HG03521 (cell line): ENCODE measurements around the gene LDLRAD4.
"Not testable (repeated sequence)": the region's sequence is repeated elsewhere in the genome, so short reads cannot be mapped to it uniquely, and the experiment has no call there.

ENCODE experiments used
- ATAC-seq: cut with Tn5 transposase; IDR thresholded peaks from one replicate; pipeline ENCODE4 v1.9.1; 2021; ENCODE audit warnings: mild to moderate bottlenecking, moderate library complexity; ENCODE audit not compliant: unreplicated experiment

The LDLRAD4 gene

DNA sequence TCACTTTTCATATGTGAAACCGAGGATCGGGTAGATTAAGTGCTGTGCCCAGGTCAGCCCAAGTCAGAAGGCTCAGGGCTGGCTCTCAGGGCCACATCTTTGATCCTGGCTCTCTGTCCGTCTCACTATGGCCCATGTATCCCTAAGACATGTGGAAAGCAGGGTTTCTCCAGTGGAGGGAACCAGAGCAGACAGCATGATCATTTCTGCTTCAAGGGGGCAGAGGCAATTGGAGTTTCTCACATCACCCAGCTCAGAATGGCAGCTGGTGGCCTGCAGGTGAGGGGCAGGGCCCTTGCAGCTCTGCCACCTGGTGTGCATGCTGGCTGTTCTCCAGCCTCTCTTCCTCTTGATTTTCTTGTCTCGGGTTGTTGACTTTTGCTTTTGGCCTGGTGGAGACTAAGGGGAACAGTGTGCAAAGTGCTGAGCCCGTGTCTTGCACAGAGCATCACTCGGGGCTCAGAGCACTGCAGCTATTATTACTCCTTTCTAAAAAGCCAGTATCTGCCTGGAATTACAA lies 27.0 kb downstream of the LDLRAD4 start:
- no peak for ATAC-seq

DNA sequence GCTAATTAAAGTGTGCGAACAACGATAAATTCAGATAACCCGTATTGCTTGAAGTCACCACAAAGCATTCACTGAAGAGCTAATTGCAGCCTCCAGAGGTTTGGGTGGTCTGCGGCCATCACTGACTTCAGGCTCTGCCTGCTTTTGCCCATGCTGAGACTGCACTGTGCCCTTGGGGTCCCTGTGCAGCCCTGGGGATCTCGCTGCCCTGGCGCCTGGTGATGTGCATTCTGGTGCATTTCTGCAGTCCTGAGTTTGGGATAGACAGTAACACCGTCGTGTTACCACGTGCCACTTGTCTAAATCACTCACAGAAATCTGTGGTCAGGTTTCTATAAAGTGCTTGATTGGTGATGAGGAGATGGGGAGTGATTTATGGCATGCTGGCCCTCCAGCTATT lies 27.6 kb downstream of the LDLRAD4 start:
- ATAC-seq = no peak

DNA sequence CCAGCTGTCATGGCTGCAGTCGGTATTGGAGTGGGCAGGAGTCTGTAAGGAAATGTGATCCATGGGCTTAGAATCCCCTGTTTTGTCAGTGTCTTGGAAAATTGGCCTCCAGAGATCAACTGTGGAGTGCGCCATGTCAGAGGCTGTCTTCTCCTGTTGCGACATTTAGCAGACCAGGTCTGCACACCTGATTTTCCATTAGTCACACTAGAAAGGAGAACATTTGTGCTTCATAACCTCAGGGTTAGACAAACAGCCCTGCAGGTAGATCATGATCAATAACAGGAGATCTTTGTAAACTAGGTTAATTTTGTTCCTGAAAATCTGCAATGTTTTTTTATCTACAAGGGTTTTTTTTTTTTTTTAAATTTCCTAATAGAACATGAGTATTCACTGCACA lies 28.0 kb downstream of the LDLRAD4 start:
- no peak for ATAC-seq

DNA sequence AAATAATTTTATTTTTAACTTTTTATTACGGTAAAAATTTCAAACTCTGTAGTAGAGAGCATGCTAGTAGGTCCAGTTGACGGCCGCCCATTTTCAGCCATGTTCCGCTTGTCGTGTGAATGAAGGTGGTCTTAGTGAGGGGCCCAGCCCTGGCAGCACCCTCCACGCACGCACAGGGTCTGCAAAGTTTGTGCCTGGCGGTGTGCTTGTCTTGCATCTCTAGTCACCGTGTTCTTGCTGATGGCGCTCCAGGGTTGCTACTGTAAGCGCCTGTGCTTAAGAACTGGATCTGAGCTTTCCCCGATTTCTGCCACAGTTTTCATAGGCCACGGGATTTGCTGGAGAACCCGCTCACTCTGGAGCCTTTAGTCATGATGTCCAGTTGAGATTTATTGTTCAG lies 28.9 kb downstream of the LDLRAD4 start:
- no peak for ATAC-seq

DNA sequence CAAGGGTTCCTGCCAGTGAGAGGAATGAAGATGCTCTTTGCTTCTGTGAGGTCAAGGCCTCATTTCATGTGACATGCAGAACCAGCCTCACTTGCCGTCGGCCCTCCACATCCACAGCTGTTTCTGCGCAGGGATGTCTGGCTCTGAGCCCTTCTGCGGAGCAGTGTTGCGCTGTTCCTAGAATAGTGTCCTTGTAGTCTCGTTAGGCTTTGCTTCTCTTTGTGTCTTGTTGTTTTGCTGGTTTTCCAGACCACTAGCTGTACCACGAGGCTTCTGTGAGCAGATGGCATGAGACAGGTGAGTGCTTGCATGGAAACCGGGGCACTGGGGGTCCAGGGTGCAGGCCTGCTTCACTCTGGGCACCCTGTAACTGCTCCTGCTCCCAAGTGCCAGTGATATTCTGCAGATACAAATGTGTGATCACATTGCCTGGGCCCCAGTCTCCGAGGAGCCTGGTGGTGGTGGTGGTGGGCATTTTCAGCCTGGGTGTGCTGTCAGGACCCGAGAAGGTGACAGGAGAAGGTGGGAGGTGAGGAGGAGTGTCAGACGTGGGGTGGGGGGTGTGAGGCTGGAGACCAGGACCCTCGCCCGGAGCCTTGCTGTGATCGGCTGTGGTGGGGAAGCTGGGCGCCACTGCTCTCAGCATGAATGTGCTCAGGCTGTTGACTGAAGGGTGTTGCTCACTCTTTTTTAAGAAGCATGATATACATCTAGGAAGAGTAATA lies 34.3 kb downstream of the LDLRAD4 start:
- ATAC-seq = no peak

DNA sequence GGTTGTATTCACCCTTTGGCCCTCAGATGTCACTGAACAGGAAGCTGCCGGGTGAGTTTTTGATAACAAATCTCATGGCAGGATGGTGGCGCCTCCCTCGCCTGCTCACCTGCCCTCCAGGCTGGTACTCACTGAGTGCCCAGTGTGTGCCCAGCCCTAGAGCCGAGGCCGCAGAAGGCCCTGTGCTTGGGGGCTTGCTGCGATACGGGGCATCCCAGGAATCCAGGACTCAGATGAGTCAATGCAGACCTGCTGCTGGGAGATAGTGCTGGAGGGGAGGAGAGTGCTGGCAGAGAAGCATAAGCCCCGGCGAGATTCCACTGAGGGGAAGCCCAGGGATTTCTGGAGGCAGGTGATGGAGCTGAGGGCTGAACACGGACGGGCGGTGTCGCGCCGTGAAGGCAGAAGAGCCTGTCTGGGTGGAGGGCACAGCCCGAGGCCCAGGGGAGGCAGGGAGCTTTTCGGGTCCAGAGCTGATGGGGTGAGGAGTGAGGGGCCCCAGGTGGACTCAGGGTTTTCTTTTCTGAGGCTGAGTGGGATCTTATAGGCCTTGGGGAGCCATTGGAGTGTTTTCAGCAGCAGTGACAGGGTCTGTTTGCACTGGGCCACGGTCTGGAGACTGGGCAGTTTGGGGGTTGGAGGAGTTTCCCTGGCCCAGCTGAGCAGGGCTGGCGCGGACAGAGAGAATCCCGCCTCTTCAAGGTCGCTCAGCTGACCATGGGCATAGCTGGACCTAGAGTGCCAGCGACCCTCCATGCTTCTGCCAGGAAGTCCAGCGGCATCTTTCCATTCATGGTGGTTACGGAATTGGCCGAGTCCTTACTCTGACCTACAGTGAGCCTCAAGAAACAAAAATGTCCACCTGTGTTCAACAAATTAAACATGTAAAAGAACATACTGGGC lies 35.5 kb downstream of the LDLRAD4 start:
- no peak for ATAC-seq

DNA sequence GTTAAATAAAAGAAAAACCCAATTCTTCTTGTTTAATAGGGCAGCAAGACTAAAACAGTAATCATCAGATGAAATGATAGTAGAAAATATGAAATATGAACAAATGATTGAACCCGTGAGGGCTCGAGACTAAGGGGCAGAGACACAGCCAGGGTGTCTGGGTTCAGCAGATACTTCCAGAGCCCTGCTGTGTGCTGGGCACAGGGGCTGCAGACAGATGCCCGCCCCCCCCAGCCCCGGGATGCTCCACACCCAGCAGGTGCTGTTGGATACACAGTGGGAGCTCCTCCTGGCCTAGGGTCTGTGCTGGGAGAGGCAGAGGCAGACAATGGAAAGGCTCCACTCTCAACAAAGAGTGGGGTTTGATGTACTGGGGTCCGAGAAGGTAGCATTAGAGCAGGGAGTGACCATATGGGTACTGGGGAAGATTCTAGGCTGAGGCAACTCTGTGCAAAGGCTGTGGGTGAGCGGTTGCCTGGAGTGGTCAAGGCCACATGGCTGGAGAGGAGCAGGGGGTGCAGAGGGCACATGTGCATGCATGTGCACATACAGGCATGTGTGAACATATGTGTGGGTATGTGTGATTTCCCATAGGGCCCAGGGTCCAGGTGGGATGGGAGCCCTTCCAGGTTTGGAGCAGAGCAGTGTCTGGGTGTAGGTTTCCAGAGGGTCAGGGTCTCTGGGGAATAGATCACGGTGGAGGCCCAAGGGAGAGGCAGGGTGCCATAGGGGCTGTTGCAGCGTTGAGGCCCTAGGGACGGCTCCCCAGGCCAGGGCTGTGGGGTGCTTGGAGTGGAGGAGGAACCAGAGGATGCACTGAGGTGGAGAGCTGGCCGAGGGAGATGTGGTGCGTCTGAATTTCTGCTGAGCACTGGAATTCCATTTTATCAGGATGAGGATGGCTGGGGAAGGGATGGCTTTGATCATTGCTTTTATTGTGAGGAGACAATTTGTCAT lies 36.7 kb downstream of the LDLRAD4 start:
- no peak for ATAC-seq

DNA sequence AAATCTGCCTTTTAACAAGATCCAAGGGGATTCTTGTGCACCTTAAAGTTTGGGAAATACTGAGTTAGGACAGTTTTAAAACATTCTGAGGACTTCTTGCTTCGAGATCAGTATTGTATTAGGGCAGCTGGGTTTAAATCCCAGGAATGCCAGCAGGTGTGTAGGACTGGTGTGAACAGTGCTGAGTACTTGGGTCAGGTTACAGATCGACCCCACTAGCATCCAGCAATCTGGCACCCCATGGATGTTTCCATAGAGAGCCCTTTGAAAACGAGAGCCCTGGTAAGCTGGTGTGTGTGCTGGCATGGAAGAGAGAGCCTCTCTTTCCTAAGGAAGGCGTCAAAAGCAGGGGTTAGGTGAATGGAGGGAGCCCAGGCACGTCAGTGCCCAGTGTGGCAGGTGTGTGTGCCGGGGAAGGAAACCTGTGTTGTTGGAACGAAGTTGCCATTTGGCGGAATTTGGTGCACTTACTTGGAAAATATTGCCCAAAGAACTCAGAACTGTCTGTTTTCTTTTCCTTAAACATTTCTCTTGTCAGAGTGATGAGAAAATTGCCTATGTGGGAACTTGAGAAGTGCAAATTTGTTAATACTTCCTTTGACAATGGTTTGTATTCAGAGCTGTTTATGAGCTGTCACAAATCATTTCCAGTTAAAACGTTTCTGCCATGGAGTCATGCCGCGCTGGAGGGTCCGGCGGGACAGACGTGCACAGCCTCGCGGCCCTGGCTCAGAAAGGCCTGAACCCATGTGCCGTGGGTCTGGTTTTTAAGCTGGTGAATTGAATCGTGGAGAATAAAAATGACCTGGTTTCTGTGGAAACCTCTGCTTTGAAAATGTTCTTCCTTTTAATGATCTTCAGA lies 38.1 kb downstream of the LDLRAD4 start:
- no peak for ATAC-seq

DNA sequence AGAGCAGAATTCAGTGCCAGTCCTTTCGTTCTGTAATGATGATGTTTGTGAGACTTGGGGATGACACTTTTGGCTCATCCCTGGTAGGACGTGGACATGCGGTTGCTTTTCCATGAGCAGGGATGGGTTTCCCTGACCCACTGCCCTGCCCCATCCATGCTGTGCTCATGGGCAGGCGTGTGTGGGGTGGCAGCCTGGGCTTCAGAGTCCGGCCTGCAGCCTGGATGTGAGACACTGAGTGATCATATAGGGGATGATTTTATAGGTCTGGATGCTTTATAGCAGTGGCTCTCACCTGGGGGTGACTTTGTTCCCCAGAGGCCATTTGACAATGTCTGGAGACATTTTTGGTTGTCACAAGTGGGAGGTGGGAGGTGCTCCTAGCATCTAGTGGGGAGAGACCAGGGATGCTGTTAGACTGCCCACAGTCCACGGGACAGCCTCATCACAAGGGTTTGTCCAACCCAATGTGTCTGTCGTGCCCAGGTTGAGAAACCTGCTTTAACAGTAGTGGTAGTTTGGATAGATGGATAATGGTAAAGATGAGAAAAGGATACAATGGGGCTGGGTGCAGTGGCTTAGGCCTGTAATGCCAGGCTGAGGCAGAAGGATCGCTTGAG lies 38.9 kb downstream of the LDLRAD4 start:
- ATAC-seq = no peak

DNA sequence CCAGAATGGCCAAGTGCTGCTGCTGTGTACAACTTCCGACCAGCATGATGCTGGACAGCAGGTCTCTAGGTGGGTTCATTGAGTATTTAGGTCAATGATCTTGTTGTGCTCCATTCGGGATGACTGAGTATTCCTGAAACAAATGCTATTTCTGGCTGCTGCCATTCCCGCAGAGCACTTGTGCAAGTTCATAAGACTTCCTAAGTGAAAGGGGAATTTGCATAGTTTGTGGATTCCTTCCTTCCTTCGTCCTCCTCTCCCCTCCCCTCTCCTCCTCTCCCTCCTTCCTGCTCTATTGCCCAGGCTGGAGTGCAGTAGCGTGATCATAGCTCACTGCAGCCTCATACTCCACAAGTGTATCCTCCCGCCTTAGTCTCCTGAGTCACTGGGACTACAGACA lies 40.4 kb downstream of the LDLRAD4 start:
- no peak for ATAC-seq

DNA sequence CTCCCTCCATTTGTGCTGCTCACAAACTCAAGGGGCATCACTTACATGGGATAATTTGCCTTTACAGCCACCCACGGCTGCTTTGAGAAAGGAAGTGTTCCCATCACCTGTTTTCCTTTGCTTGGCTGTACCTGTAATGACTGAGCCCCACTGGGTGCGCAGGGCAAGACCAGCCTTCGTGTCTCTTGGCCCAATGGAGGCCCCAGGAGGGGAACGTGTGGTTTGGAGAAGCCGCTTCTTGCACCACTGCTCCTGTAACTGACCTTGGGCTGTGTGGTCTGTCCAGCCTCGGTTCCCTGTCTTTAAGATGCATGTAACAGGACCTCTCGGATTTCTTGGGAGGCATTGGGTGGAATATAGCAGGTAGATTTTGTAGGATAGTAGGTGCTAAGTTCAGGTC lies 41.1 kb downstream of the LDLRAD4 start:
- no peak for ATAC-seq

DNA sequence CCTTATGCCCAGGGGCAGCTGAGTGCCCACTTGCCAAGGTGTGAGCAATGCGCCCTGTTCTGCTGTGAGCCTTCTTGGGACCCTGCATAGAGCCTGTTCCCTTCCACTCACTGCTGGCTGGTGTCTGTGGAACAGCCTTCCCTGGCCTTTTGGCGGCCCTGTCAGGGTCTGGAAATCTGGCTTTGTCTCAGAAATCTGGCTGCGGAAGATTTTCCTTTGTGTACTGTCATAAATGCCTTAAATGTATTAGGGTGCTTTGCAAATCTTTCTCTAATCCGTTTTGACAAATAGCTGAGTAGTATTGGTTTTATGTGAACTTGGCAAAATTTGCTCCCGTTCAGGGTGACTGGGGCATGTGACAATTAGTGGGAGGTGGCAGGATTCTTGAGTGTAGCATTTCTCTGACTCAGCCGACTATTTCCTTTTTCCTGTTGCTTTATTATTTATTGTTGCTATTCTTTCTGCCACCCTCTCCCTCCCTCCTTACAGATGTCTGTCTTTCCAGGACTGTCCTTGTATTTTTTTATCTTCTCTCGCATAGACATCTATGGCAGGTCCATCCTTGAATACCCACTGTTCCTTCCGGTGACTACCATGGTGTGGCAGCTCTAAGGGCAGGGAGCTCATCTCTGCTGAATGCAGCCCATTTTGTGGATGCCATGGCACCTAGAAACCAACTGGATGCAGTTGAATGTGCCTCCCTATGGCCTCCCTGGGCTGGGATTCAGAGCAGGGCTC lies 41.8 kb downstream of the LDLRAD4 start:
- ATAC-seq = no peak

DNA sequence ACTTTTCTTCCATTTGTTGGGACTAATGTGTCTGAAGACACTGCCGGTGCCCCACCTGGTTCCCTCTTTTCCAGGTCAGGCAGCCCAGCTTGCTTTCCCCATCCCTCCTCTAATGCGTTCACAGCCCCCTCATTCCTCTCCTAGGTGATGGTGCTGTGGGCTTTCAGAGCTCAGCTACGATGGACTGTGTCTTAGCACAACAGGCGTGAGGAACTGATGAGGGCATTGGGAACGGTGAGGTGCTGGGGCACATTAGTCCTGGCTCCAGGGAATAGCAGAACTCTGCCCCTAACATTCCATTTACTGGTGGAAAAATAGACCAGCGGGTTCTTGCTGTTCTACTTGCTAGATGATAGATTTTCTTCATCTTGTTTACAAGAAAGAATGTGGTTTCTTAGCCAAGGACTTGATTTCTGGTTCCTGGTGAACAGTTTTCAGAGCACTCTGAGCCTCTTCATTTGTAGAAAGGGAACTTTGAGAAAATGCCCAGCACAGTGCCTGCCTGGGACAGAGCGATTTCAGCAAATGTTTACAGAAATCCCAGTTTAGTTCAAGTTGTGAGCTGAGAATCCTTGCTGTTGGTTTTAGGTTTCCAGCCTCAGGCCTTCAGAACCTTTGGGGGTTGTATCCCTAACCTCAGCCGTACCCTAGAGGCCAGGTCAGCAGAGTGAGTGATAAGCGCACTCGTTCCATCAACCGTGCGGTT lies 42.5 kb downstream of the LDLRAD4 start:
- no peak for ATAC-seq

DNA sequence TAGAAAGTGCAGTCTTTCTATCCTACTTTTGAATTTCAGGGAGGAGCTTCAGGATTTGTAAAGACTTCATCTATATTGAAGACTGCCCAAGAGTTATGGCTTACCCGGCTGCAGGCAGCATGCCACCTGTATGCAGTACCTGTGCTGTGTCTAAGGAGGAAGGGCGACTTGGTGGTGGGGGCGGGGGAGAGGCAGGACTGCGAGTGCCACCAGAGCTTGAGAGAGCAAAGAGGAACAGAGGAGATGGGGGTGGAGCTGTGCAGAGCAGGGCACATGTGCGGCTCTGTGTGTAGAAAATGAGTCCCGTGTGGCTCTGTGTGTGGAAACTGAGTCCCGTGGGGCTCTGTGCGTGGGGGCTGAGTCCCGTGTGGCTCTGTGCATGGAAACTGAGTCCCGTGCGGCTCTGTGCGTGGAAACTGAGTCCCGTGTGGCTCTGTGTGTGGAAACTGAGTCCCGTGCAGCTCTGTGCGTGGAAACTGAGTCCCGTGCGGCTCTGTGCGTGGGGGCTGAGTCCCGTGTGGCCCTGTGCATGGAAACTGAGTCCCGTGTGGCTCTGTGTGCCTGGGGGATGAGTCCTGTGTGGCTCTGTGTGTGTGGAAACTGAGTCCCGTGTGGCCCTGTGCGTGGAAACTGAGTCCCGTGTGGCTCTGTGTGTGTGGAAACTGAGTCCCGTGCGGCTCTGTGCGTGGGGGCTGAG lies 43.2 kb downstream of the LDLRAD4 start:
- no peak for ATAC-seq

DNA sequence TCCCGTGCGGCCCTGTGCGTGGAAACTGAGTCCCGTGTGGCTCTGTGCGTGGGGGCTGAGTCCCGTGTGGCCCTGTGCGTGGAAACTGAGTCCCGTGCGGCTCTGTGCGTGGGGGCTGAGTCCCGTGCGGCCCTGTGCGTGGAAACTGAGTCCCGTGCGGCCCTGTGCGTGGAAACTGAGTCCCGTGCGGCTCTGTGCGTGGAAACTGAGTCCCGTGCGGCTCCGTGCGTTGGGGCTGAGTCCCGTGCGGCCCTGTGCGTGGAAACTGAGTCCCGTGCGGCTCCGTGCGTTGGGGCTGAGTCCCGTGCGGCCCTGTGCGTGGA lies 43.8 kb downstream of the LDLRAD4 start:
- not testable (repeated sequence) for ATAC-seq

DNA sequence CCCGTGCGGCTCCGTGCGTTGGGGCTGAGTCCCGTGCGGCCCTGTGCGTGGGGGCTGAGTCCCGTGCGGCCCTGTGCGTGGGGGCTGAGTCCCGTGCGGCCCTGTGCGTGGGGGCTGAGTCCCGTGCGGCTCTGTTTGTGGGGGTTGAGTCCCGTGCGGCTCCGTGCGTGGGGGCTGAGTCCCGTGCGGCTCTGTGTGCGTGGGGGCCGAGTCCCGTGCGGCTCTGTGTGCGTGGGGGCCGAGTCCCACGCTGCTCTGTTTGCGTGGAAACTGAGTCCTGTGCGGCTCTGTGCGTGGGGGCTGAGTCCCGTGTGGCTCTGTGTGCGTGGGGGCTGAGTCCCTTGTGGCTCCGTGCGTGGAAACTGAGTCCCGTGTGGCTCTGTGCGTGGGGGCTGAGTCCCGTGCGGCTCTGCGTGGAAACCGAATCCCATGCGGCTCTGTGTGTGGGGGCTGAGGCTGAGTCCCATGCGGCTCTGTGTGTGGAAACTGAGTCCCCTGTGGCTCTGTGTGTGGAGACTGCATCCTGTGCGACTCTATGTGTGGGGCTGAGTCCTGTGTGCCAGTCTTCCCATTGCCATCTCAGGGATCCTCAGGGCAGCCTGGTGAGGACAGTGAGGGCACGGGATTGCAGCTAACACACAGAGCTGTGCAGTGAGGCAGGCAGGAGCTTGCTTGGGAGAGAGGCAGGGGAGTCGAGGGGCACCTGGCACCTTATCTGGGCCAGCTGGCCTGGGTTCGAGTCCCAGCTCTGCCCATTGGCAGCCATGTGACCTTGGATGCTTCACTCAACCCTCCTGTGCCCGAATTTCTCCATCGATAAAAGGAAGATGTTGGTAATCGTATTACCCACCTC lies 44.5 kb downstream of the LDLRAD4 start:
- ATAC-seq = no peak
